Measurements from ENCODE around the gene MAST4. TPM values are rescaled to one million over a fixed set of nuclear protein-coding genes. Genes with fewer than 3 reads are reported as not detected.

The MAST4 gene
- total and polyA plus RNA-seq, 2 donors from 2014 or later: 27.3 to 31.4 TPM

DNA sequence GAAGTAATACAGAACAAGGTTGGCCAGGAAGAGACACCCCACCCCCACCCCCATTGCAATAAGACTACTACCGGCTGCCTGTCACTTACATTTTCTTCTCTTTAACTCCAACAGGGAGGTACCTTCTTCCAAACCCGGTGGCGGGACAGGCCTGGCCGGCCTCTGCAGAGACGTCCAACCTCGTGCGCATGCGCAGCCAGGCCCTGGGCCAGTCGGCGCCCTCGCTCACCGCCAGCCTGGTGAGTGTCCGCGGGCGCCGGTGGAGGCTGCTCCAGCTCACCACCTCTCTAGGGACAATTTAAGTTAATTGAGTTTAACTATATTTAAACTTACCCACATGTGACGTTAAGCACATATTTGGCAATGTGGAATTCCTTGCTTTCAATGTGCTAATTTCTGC is 192.4 kb downstream of the MAST4 start:
- TF ChIP-seq, protein P1, sequence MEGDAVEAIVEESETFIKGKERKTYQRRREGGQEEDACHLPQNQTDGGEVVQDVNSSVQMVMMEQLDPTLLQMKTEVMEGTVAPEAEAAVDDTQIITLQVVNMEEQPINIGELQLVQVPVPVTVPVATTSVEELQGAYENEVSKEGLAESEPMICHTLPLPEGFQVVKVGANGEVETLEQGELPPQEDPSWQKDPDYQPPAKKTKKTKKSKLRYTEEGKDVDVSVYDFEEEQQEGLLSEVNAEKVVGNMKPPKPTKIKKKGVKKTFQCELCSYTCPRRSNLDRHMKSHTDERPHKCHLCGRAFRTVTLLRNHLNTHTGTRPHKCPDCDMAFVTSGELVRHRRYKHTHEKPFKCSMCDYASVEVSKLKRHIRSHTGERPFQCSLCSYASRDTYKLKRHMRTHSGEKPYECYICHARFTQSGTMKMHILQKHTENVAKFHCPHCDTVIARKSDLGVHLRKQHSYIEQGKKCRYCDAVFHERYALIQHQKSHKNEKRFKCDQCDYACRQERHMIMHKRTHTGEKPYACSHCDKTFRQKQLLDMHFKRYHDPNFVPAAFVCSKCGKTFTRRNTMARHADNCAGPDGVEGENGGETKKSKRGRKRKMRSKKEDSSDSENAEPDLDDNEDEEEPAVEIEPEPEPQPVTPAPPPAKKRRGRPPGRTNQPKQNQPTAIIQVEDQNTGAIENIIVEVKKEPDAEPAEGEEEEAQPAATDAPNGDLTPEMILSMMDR (IDR thresholded peaks at IDR 0.05; ENCODE audit: borderline replicate concordance, extremely low read depth, insufficient read depth): no peak
- intact Hi-C loops (cut with DNase I): no loop called here
- FAIRE-seq (no peak), DNase-seq (no peak)
- no peak overlapping the region for H3K4me3 ChIP-seq (ENCODE audit: low read length in 3 of 3)
- no peak overlapping the region for H3K9ac ChIP-seq (ENCODE audit: low read length in 3 of 3)
- H3K27ac ChIP-seq (ENCODE audit: low read depth in 2 of 2, low read length in 2 of 2): no peak overlapping the region
- H3K27me3 ChIP-seq (ENCODE audit: control insufficient read depth, insufficient read depth, low read length): no peaks in the 10 kb centered on the region
- H3K9me3 ChIP-seq (ENCODE audit: control insufficient read depth in 2 of 3, insufficient read depth in 1 of 3, low read length in 3 of 3): no peaks in the 10 kb centered on the region
- peaks cover 0 to 3% (median 0%) of the 10 kb centered on the region in 3 donors for H3K36me3 ChIP-seq (ENCODE audit: control insufficient read depth in 2 of 3, insufficient read depth in 3 of 3, low read length in 3 of 3)
- H3K4me1 ChIP-seq (ENCODE audit: control insufficient read depth in 2 of 3, insufficient read depth in 2 of 3, low read depth in 1 of 3, low read length in 3 of 3): no peaks in the 10 kb centered on the region

DNA sequence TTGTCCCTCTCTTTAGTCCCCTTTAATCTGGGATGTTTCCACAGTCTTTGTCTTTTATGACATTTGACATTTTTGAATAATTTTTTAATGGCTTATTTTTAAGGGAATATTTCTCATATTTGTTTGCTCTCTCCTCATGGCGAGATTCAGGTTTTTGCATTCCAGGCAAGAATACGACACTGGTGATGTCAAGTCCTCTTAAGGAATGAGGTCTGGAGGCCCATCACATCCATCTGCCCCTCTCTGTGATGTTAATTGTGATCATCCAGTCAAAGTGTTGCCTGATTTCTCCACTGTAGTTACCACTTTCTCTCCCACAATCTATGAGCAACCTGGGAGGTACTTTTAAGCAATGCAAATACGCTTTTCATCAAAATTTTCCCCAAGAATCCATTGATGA is 193.2 kb downstream of the MAST4 start:
- DNase-seq (no peak), FAIRE-seq (no peak)
- Histone ChIP-seq H3K9ac (ENCODE audit: low read length in 3 of 3) (no peak overlapping the region), H3K27me3 (ENCODE audit: control insufficient read depth, insufficient read depth, low read length) (no peaks in the 10 kb centered on the region), H3K27ac (ENCODE audit: low read depth in 2 of 2, low read length in 2 of 2) (no peak overlapping the region), H3K9me3 (ENCODE audit: control insufficient read depth in 2 of 3, insufficient read depth in 1 of 3, low read length in 3 of 3) (no peaks in the 10 kb centered on the region), H3K4me3 (ENCODE audit: low read length in 3 of 3) (no peak overlapping the region), H3K4me1 (ENCODE audit: control insufficient read depth in 2 of 3, insufficient read depth in 2 of 3, low read depth in 1 of 3, low read length in 3 of 3) (no peaks in the 10 kb centered on the region), H3K36me3 (ENCODE audit: control insufficient read depth in 2 of 3, insufficient read depth in 3 of 3, low read length in 3 of 3) (peaks cover 0 to 3% (median 0%) of the 10 kb centered on the region in 3 donors)
- intact Hi-C loops (cut with DNase I): no loop called here
- TF ChIP-seq, protein P1 (IDR thresholded peaks at IDR 0.05; ENCODE audit: borderline replicate concordance, extremely low read depth, insufficient read depth): no peak

DNA sequence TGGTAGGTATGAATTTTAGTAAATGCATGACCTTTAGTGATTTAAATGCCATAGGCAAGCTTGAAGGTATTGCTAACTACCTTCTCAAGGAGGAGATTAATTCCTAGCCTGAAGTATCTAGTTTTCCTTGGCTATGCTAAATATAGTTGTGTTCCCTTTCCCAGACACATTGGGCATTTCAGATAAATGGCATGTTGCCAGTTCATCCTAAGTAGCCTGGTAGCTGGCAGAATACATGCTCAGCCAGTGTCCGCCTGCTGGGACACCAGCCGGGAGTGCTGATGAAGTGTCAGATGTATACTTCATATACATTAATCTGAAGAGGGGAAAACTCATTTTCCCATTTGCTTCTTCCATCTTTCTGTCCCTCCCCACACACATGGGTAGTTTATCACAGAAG is 196.9 kb downstream of the MAST4 start:
- DNase-seq (no peak), FAIRE-seq (no peak)
- Histone ChIP-seq H3K9me3 (ENCODE audit: control insufficient read depth in 2 of 3, insufficient read depth in 1 of 3, low read length in 3 of 3) (no peaks in the 10 kb centered on the region), H3K9ac (ENCODE audit: low read length in 3 of 3) (no peak overlapping the region), H3K4me1 (ENCODE audit: control insufficient read depth in 2 of 3, insufficient read depth in 2 of 3, low read depth in 1 of 3, low read length in 3 of 3) (no peaks in the 10 kb centered on the region), H3K4me3 (ENCODE audit: low read length in 3 of 3) (no peak overlapping the region), H3K27me3 (ENCODE audit: control insufficient read depth, insufficient read depth, low read length) (no peaks in the 10 kb centered on the region), H3K36me3 (ENCODE audit: control insufficient read depth in 2 of 3, insufficient read depth in 3 of 3, low read length in 3 of 3) (peaks cover 0 to 3% (median 0%) of the 10 kb centered on the region in 3 donors), H3K27ac (ENCODE audit: low read depth in 2 of 2, low read length in 2 of 2) (no peak overlapping the region)
- TF ChIP-seq, protein P1 (IDR thresholded peaks at IDR 0.05; ENCODE audit: borderline replicate concordance, extremely low read depth, insufficient read depth): no peak
- intact Hi-C loops (cut with DNase I): no loop called here

DNA sequence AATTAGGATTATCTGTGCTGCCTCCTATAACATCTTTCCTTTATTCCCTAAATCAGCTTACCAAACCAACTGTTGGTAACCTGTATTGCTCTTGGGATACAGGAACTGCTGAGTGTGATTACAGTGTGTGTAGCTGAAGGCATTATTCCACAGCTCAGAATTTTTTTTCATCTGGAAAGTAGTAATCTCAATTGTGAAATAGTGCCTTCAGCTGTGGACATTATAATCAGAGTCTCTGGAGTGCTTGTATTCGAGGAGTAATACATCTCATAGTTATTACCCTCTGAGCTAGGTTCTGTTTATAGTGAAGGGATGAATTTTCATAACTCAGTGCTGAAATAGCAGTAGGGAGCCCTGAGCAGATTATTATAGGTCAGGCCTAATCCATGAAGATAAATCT is 199.5 kb downstream of the MAST4 start:
- no peak overlapping the region for H3K27ac ChIP-seq (ENCODE audit: low read depth in 2 of 2, low read length in 2 of 2)
- no peaks in the 10 kb centered on the region for H3K9me3 ChIP-seq (ENCODE audit: control insufficient read depth in 2 of 3, insufficient read depth in 1 of 3, low read length in 3 of 3)
- peaks cover 0 to 9% (median 3%) of the 10 kb centered on the region in 3 donors for H3K36me3 ChIP-seq (ENCODE audit: control insufficient read depth in 2 of 3, insufficient read depth in 3 of 3, low read length in 3 of 3)
- intact Hi-C loops (cut with DNase I): no loop called here
- no peak for FAIRE-seq
- H3K9ac ChIP-seq (ENCODE audit: low read length in 3 of 3): no peak overlapping the region
- no peaks in the 10 kb centered on the region for H3K4me1 ChIP-seq (ENCODE audit: control insufficient read depth in 2 of 3, insufficient read depth in 2 of 3, low read depth in 1 of 3, low read length in 3 of 3)
- DNase-seq: no peak
- no peak overlapping the region for H3K4me3 ChIP-seq (ENCODE audit: low read length in 3 of 3)
- TF ChIP-seq, protein P1 (IDR thresholded peaks at IDR 0.05; ENCODE audit: borderline replicate concordance, extremely low read depth, insufficient read depth): no peak
- no peaks in the 10 kb centered on the region for H3K27me3 ChIP-seq (ENCODE audit: control insufficient read depth, insufficient read depth, low read length)
